HTR-8/SVneo (cell line): ENCODE data around the gene SCIN.
"Not testable (repeated sequence)": the region's sequence is repeated elsewhere in the genome, so short reads cannot be mapped to it uniquely, and the experiment has no call there.

ENCODE experiments used
- DNase-seq: peaks from one replicate; pipeline ENCODE4 v3.0.0; 2011; ENCODE audit warnings: low spot score, mixed read lengths; ENCODE audit not compliant: insufficient read length
- FAIRE-seq: peaks from 2 replicates; lab custom pipeline; 2011; peaks lifted over from hg19 to GRCh38; lab: Jason Lieb, UNC

Gene SCIN

DNA sequence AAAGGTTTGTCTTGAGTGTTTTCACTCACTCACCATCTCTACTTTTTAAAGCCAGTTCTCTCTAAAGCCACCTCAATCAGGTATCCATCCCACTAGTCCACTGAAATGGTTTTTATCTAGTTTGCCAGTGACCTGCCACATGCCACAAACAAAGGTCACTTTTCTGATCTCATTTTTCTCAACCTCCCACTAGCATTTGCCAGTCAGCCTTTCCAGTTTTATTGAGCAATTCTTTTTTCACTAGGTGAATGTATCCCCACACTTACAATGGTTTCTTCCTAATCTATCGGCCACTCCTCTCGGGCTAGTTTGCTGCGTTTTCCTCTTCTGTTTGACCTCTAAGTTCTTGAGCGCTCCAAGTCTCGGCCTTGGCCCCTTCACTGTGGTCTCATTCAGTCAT lies 72.0 kb downstream of the SCIN start:
- no peak for FAIRE-seq
- no peak for DNase-seq

DNA sequence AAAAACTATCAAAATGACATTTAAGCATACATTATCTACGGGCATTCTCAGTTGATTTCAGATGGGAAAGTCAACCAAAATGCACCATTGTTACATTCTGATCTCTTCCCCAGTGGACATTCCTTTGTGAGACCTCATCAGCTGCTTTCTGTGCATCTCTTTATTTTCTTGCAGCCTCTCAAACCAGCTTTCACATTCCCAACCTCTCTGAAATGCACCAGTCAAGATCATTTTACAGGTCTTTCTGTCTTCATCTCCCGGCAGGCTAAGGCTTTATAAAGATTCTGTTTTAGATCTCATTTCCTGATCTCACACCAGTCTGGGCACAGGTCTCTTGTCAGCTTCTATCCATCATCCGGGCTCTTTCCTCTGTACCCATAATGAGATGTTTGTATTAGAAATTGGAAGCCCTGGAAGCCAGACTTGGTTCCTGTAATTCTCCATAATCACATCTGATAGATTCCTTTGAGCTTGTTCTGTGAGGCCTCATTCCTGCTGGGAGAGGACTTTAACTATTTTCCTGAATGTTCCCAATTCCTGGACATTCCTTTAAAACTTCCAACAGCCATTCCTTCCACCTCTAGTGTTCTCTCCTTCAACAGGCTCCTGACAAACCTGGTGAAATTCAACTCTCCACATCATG lies 72.6 kb downstream of the SCIN start:
- DNase-seq (no peak), FAIRE-seq (no peak)

DNA sequence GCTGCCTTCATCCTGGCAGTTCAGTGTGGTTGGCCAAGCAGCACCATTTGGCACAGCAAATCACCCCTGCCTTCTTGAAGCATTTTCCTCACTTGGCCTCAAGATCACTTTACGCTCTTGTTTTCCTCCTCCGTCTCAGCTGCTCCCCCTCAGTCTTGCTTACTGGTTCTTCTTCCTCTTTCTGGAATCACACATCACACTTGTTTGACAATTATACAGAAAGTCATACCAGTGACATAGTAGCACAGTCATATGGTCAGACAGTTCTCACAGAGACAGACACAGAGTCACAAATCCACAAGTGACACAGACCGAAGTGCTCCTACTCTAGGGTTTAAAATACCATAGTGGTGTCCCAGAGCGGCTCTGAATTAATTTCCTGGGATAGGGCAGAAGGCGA lies 73.1 kb downstream of the SCIN start:
- FAIRE-seq: peak; percentile 60
- no peak for DNase-seq

DNA sequence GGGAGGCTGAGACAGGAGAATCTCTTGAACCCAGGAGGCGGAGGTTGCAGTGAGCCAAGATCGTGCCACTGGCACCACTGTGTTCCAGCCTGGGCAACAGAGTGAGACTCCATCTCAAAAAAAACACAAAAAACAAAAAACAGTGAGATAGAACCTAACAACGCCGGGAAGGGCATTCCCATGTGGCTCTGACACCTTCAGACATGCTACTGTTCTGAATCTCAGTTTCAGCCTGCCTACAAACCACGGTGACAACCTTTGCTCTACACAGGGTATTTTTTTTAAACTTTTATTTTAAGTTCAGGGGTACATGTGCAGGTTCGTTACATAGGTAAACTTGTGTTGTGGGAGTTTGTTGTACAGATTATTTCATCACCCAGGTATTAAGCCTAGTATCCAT lies 74.7 kb downstream of the SCIN start:
- not testable (repeated sequence) for FAIRE-seq

DNA sequence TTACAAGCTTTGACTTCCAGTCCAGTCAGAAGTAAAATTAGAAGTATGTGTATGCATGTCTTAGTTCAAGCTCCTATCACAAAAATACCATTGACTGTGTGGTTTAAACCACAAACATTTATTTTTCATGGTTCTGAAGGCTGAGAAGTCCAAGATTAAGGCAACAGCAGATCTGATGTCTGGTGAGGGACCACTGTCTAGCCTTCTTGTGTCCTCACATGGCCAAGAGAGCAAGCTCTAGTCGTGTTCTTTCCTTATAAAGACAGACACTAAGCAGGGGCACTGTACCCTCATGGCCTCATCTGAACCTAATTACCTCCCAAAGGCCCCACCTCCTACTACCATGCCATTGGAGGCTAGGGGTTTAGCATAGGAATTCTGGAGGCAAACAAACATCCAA lies 75.6 kb downstream of the SCIN start:
- DNase-seq: no peak
- no peak for FAIRE-seq

More for the DNA sequence above, 74.7 kb downstream of the SCIN start:
- DNase-seq: not testable (repeated sequence)

DNA sequence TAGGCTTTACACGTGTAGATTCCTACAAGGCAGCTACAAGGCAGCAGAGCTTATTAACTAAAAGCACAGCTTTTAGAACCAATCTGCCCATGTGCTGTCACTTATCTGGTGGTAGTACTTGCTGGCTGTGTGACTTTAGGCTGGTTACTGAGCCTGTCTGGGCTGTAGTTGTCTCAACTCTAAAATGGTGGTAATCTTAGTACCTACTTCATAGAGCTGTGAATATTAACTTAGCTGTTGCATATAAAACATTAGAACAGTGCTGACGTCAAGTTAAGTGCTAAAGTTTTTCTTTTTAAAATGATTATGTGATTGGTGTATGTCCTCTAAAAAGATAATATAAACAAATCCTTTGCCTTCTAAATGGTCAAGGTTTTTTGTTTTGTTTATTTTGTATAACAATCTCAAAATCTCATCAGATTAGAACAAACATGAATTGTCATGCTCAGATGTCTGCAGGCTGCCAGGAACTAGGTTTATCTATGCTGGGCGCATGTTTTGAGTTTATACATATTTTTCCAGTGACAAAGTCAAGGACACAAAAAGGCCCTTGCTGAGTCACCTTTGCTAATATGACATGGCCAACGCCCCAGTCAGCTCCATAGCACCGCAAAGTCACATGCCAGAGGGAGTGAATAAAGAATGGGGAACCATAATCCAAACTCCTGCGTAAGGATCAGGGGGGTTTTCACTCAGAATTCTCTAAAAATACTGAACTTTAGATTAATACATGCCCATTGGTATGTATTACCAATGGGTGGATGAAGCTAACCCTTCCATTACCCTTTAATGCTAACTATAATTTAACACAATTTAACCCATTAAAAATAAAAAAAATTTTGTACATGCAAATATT lies 77.1 kb downstream of the SCIN start:
- no peak for DNase-seq
- peak; percentile 16 for FAIRE-seq

DNA sequence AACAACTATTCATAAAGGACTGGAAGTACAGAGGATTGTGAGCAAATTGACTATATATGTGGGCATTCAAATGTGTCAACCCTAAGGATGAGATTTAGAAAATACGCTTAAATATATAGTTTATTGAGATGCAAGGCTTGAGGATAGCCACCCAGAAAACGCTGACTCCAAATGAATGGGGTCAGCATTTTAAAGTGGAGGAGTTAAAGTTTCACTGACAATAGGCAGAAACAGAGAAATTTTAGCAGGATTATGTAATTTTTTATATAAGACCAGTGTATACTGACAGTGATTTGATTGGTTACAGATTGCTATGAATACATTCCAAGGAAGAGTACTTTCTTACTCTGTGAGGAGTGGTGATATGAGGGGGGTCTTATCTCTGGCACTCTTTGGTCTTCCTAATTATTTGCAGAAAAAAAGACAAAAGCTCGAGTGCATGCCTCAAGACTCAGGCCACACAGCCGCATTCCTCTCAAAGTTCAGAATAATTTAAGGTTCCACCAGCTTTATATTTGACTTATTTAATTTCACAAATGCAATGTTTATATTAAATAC lies 78.3 kb downstream of the SCIN start:
- FAIRE-seq: no peak
- no peak for DNase-seq

DNA sequence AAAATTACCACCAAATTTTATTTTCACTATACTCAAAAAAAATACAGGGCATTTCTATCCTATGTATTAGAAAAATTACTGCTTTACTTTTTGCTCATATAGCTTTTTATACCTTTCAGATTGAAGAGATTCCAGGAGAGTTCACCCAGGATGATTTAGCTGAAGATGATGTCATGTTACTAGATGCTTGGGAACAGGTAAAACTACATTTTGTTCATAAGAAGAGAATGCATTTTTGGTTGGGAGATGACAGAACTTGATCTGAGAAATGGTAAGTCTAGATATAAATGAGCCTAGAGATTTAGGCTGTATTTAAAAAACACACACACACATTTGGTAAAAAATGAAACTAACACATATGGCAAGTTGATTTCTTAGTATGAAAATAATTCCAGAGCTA lies 78.8 kb downstream of the SCIN start:
- FAIRE-seq (no peak), DNase-seq (no peak)

DNA sequence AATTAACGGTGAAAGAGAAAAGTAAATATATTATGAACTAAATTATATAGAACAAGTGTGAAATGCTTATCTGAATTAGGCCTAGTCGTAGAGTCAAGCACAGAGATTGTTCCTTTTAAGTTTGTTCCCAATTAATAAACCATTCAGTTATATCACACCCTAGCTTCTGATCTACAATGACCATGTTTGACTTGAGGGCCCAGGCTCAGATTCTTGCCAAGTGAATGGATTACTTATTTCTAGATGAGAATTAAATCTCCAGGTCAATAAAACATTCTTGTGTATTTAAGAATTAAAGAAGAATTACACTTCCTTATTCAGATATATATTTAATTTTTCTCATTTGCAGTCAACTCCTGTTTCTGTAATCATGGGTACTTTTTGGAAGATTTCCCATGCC lies 79.6 kb downstream of the SCIN start:
- DNase-seq: no peak
- FAIRE-seq: no peak

DNA sequence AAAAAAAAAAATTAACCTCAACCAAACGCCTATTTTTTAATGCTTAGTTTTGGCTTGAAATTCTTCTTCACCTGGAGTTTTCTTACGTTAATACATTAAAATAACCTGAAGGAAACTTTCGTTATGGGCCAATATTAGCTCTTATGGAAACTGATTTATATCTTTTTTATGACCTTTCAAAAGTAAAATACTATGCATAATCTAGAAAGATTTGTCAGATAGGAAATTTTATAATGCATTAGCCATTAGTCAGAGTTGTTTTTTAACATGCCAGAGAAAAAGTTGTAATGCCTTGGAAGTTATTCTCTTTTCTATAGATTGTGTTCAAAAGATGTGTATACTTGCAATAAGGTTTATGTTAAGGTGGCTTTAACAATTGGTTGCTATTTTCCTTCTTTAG lies 82.6 kb downstream of the SCIN start:
- FAIRE-seq: no peak
- DNase-seq: no peak

DNA sequence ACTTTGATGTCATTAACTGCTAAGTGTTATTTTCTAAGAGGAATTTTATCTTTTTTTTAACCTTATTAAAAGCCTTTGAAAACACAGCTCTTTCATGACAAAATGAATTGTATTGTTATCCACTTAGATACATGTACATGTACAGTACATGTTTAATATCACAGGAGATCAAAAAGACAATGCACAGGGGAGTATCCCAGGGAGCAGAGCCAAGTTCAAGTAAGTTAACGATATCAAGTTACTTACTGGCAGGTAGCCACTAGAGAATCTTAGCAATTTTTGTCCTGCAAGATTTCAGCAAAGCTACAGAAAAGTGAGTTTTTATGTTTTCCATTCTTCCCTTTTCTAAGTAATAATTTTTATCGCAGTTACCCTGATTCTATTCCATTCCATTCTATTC lies 83.0 kb downstream of the SCIN start:
- FAIRE-seq: no peak
- no peak for DNase-seq

DNA sequence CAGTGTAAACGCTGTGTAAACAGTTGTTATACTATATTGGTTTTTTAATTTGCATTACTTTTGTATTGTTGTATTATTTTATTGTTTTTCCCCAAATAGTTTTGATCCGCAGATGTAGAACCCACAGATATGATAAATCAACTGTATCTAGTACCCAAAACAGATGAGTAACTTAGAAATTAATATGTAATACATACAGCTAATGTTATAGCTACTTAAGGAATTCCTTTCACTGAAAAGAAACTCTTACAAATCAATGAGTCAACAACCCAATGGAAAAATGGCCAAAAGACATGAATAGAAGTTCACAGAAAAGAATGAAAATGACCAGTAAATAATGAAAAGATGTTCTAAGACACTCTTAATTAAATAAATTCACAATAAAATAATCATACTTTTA lies 84.6 kb downstream of the SCIN start:
- no peak for FAIRE-seq
- DNase-seq: no peak

DNA sequence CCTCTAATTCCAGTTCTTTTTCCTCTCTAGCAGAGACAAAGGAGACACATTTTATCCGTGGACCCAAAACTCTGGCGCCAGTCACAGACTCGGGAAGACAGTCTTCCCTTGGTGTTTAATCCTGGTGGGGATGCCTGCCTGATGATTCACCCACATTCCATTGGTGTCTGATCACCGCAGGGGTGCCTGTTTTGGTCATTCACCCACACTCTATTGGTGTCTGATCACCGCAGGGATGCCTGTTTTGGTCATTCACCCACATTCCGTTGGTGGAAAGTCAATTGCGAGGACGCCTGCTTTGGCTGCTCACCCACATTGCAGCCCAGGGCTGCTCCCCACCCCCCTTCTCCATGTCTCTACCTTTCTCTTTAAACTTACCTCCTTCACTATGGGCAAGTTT lies 89.9 kb downstream of the SCIN start:
- FAIRE-seq (peak; percentile 92), DNase-seq (peak; percentile 33)

DNA sequence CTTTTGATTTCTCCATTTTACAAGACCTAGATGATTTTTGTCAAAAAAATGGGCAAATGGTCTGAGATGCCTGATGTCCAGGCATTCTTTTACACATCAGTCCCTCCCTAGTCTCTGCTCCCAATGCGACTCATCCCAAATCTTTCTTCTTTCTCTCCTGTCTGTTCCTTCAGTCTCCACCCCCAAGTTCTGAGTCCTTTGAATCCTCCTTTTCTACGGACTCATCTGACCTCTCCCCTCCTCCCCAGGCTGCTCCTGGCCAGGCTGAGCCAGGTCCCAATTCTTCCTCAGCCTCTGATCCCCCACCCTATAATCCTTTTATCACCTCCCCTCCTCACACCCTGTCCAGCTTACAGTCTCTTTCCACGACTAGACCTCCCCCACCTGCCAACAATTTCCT lies 90.5 kb downstream of the SCIN start:
- not testable (repeated sequence) for DNase-seq, FAIRE-seq

DNA sequence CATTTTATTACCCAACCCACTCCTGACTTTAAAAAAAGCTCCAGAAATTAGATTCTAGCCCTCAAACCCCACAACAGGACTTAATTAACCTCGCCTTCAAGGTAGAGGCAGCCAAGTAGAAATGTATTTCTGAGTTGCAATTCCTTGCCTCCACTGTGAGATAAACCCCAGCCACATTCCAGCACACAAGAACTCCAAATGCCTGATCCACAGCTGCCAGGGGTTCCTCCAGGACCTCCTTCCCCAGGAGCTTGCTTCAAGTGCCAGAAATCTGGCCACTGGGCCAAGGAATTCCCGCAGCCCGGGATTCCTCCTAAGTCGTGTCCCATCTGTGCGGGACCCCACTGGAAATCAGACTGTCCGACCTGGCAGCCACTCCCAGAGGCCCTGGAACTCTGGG lies 91.1 kb downstream of the SCIN start:
- no peak for DNase-seq
- no peak for FAIRE-seq

DNA sequence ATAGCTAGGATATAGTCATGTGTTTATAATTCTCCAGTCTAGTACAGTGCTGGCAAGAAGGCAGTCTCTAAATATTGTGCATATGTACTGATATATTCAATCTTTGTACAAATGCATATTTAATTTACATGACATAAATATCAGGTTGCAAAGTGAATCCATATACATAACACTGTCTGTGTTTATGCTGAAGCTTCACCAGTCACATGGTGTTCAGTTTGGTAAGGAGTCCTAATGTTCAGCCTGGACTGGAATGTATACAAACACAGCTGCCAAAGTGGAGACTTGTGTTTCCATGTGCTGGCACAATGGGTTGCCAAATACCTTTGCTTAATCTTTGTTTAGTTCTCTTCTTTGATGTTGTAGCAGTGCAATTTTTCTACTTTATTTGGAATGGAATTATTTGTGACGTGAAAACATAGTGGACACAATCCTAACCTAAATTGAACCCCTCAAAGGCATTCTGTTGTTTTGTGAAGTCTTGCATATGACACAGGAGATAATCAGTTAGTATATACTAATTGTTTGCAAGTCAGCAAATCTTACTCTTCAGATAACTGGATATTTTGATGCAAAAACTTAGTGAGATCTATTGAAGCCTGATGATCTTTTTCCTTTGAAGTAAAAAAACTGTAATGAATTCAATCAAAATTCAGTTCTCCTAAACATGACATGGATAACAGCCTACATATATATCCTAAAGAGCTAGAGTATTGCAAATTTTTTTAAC lies 99.6 kb downstream of the SCIN start:
- DNase-seq (no peak), FAIRE-seq (no peak)

DNA sequence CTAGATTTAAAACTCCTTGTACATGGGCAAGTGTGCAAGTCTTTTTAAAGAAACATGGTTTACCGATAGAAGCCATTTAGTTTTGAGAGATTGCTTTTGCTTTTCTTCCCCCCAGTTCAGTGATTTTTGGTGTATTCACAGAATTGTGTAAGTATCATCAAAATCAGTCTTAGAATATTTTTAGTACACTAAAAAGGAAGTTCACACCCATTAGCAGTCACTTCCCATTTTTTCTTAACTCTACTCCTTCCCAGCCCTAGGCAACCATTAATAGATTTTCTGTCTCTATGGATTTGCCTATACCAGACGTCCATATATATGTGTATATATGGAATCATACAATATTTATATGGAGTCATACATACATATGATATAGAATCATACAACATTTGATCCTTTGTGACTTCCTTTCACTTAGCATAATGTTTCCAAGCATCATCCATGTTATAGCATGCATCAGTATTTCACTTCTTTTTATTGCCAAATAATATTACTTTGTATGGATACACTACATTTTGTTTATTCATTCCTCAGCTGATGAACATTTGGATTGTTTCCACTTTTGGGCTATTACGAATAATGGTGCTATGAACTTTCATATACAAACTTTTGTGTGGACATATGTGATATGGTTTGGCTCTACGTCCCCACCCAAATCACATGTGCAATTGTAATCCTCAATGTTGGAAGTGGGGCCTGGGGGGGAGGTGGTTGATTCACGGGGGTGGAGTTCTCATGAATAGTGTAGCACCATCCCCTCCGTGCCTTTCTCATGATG lies 100.4 kb downstream of the SCIN start:
- FAIRE-seq (no peak), DNase-seq (no peak)

DNA sequence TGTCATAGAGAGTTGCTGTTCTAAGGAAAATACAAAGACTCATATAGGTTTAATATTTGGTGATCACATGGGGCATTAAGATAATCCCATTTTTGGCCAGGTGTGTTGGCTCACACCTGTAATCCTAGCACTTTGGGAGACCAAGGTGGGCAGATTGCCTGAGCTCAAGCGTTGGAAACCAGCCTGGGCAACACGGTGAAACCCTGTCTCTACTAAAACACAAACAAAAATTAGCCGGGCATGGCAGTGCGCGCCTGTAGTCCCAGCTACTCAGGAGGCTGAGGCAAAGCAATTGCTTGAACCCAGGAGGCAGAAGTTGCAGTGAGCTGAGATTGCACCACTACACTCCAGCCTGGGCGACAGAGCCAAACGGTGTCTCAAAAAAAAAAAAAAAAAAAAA lies 102.9 kb downstream of the SCIN start:
- FAIRE-seq: not testable (repeated sequence)

DNA sequence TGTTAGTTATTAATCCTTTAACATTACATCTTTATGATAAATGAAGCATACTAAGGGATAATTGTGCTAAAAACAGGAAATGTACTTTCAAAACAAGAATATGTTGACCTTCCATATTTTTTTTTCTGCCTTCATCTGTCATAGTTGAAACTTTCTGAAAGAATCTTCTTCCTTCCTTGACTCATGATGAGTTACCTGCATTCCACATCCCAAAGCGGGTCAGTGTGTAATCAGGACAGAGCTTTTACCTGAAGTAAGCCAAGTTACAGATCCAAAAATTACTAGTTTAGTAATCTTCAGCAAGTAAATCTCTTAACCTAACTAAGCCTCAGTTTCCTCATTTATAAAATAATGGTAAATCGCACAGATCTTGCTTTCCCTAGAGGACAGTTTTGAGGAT lies 103.5 kb downstream of the SCIN start:
- no peak for DNase-seq
- no peak for FAIRE-seq

More for the DNA sequence above, 102.9 kb downstream of the SCIN start:
- DNase-seq: not testable (repeated sequence)

DNA sequence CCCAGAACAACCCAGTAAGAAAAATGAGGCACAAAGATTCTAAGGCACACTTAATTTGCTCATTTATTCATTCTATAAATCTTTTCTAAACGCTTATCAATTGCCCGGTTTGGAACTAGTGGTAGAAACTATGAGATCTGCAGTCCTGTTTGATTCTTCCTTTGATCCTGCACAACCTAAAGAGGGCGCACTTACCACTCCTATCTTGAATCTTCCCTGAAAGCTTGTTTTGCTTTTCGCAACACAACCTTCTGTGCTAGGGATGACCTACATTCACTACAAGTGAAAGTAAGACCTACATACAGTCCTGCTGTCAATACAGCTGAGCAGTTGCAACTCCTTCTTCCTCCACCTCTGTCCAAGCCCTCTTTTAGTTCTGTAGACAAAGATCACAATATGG lies 104.3 kb downstream of the SCIN start:
- FAIRE-seq (no peak), DNase-seq (no peak)
